ENCODE measurements around the gene PRG2.

The PRG2 gene

GRCh38 chr11:57359896-57360690, 30.4 kb downstream of the PRG2 start:
- no peak for DNase-seq
- TF ChIP-seq GATA1 (IDR thresholded peaks at IDR 0.05; ENCODE audit: low read depth, low read length) (no peak), POLR2A (IDR thresholded peaks at IDR 0.05; ENCODE audit: low read length) (no peak)

GRCh38 chr11:57359396-57359795, 31.1 kb downstream of the PRG2 start:
- TF ChIP-seq GATA1 (IDR thresholded peaks at IDR 0.05; ENCODE audit: low read depth, low read length), result no peak
- no peak for TF ChIP-seq POLR2A (IDR thresholded peaks at IDR 0.05; ENCODE audit: low read length)
- DNase-seq, result no peak

- TF ChIP-seq GATA1 (IDR thresholded peaks at IDR 0.05; ENCODE audit: low read depth, low read length) (no peak), POLR2A (IDR thresholded peaks at IDR 0.05; ENCODE audit: low read length) (no peak)
Observed at GRCh38 chr11:57358991-57359390, 31.5 kb downstream of the PRG2 start.

GRCh38 chr11:57358543-57358961, 31.9 kb downstream of the PRG2 start:
- TF ChIP-seq GATA1 (IDR thresholded peaks at IDR 0.05; ENCODE audit: low read depth, low read length), result no peak
- no peak for TF ChIP-seq POLR2A (IDR thresholded peaks at IDR 0.05; ENCODE audit: low read length)
- peak; percentile 44 to 65 for DNase-seq

More at GRCh38 chr11:57358991-57359390, 31.5 kb downstream of the PRG2 start:
- no peak for DNase-seq

GRCh38 chr11:57357856-57358255, 32.6 kb downstream of the PRG2 start:
- no peak for DNase-seq
- TF ChIP-seq POLR2A (IDR thresholded peaks at IDR 0.05; ENCODE audit: low read length), result no peak
- no peak for TF ChIP-seq GATA1 (IDR thresholded peaks at IDR 0.05; ENCODE audit: low read depth, low read length)

GRCh38 chr11:57357310-57357709, 33.1 kb downstream of the PRG2 start:
- DNase-seq, result no peak
- no peak for TF ChIP-seq GATA1 (IDR thresholded peaks at IDR 0.05; ENCODE audit: low read depth, low read length)

- no peak for DNase-seq
- TF ChIP-seq POLR2A (IDR thresholded peaks at IDR 0.05; ENCODE audit: low read length) (no peak), GATA1 (IDR thresholded peaks at IDR 0.05; ENCODE audit: low read depth, low read length) (no peak)
Observed at GRCh38 chr11:57356268-57356667, 34.2 kb downstream of the PRG2 start.

- TF ChIP-seq GATA1 (IDR thresholded peaks at IDR 0.05; ENCODE audit: low read depth, low read length) (no peak), POLR2A (IDR thresholded peaks at IDR 0.05; ENCODE audit: low read length) (no peak)
- DNase-seq, result no peak
Observed at GRCh38 chr11:57354699-57355098, 35.8 kb downstream of the PRG2 start.

GRCh38 chr11:57353852-57354251, 36.6 kb downstream of the PRG2 start:
- TF ChIP-seq GATA1 (IDR thresholded peaks at IDR 0.05; ENCODE audit: low read depth, low read length) (no peak), POLR2A (IDR thresholded peaks at IDR 0.05; ENCODE audit: low read length) (no peak)
- DNase-seq, result peak; percentile 31 to 47

GRCh38 chr11:57353446-57353845, 37.0 kb downstream of the PRG2 start:
- no peak for DNase-seq
- TF ChIP-seq GATA1 (IDR thresholded peaks at IDR 0.05; ENCODE audit: low read depth, low read length) (no peak), POLR2A (IDR thresholded peaks at IDR 0.05; ENCODE audit: low read length) (no peak)

GRCh38 chr11:57353036-57353435, 37.4 kb downstream of the PRG2 start:
- no peak for TF ChIP-seq GATA1 (IDR thresholded peaks at IDR 0.05; ENCODE audit: low read depth, low read length)
- no peak for TF ChIP-seq POLR2A (IDR thresholded peaks at IDR 0.05; ENCODE audit: low read length)
- peak; percentile 54 to 72 for DNase-seq

- TF ChIP-seq GATA1 (IDR thresholded peaks at IDR 0.05; ENCODE audit: low read depth, low read length) (no peak), POLR2A (IDR thresholded peaks at IDR 0.05; ENCODE audit: low read length) (no peak)
- peak; percentile 69 to 83 for DNase-seq
Observed at GRCh38 chr11:57349491-57350274, 40.8 kb downstream of the PRG2 start.

- DNase-seq, result no peak
Observed at GRCh38 chr11:57348636-57349313, 41.7 kb downstream of the PRG2 start.

GRCh38 chr11:57348052-57348451, 42.4 kb downstream of the PRG2 start:
- no peak for DNase-seq
- TF ChIP-seq POLR2A (IDR thresholded peaks at IDR 0.05; ENCODE audit: low read length) (no peak), GATA1 (IDR thresholded peaks at IDR 0.05; ENCODE audit: low read depth, low read length) (no peak)

More at GRCh38 chr11:57348636-57349313, 41.7 kb downstream of the PRG2 start:
- TF ChIP-seq GATA1 (IDR thresholded peaks at IDR 0.05; ENCODE audit: low read depth, low read length), result no peak
- TF ChIP-seq POLR2A (IDR thresholded peaks at IDR 0.05; ENCODE audit: low read length), result no peak

All from erythroblast (primary cell).